HEK293 (cell line): ENCODE results near the gene LIN7A.

Experiments
- CTCF ChIA-PET: fragments of 350-600 bp; formaldehyde crosslinking; extraction: SDS; loops from one replicate; lab custom pipeline; 2021; ENCODE audit warnings: antibody characterized with exemption; lab: Yijun Ruan, JAX
- POLR2A ChIA-PET: fragments of 300-600 bp; formaldehyde crosslinking; extraction: SDS; loops from one replicate; lab custom pipeline; 2020; ENCODE audit warnings: antibody characterized with exemption, inconsistent platforms; lab: Yijun Ruan, JAX
- H3K27ac ChIP-seq: fragments of 200-500 bp; sonication (Bioruptor generic); 2 replicates; pipeline ENCODE4 v1.5.1; 2014; ENCODE audit warnings: low read depth, low read length, control low read depth, inconsistent platforms; ENCODE audit errors: extremely low read depth
- H3K36me3 ChIP-seq, 2 experiments: fragments of 200-500 bp in 1 of 2; sonication (Bioruptor generic) in 1 of 2; 1 replicate in 1 of 2; 2 replicates in 1 of 2; pipeline ENCODE4 v1.5.1; 2014 to 2017; ENCODE audit warnings: inconsistent platforms in 2 of 2, low read length in 2 of 2; ENCODE audit not compliant: control insufficient read depth in 2 of 2, insufficient read depth in 1 of 2
- H3K4me1 ChIP-seq: fragments of 200-500 bp; sonication (Bioruptor generic); 2 replicates; pipeline ENCODE4 v1.5.1; 2014; ENCODE audit warnings: mild to moderate bottlenecking, low read length, inconsistent platforms; ENCODE audit not compliant: control insufficient read depth, insufficient read depth
- H3K4me3 ChIP-seq: 2 replicates; pipeline ENCODE4 v1.5.1; 2011; ENCODE audit warnings: low read depth, mild to moderate bottlenecking, control low read depth, low read length, moderate library complexity
- H3K9me3 ChIP-seq: fragments of 200-500 bp; sonication (Bioruptor generic); 2 replicates; pipeline ENCODE4 v1.5.1; 2014; ENCODE audit warnings: low read depth, low read length, inconsistent platforms; ENCODE audit not compliant: control insufficient read depth, insufficient read depth
- GLIS1 ChIP-seq: fragments of 450-650 bp; formaldehyde crosslinking; IDR thresholded peaks from 2 replicates; pipeline ENCODE4 v1.5.1; 2016; ENCODE audit warnings: missing biosample characterization, missing genetic modification characterization
- HOXD13 ChIP-seq: sonication (generic); formaldehyde crosslinking; IDR thresholded peaks from 2 replicates; pipeline ENCODE4 v1.8.0; 2022; ENCODE audit warnings: missing genetic modification reagents, borderline replicate concordance
- SCRT2 ChIP-seq: fragments of 450-650 bp; formaldehyde crosslinking; IDR thresholded peaks from 2 replicates; pipeline ENCODE4 v1.5.1; 2016; ENCODE audit warnings: missing biosample characterization, missing genetic modification characterization
- ZFP3 ChIP-seq: fragments of 450-650 bp; formaldehyde crosslinking; IDR thresholded peaks from 2 replicates; pipeline ENCODE4 v1.5.1; 2016; ENCODE audit warnings: low read depth, missing biosample characterization, missing genetic modification characterization
- ZNF175 ChIP-seq: fragments of 450-650 bp; formaldehyde crosslinking; IDR thresholded peaks from 2 replicates; pipeline ENCODE4 v1.5.1; 2016; ENCODE audit warnings: missing biosample characterization, missing genetic modification characterization
- ZNF221 ChIP-seq: fragments of 450-650 bp; formaldehyde crosslinking; IDR thresholded peaks from 2 replicates; pipeline ENCODE4 v1.5.1; 2017; ENCODE audit warnings: missing biosample characterization, missing genetic modification characterization, borderline replicate concordance
- ZNF341 ChIP-seq: fragments of 450-650 bp; formaldehyde crosslinking; IDR thresholded peaks from 2 replicates; pipeline ENCODE4; 2016; ENCODE audit warnings: low read depth, missing biosample characterization, missing genetic modification characterization
- ZNF664 ChIP-seq: fragments of 450-650 bp; formaldehyde crosslinking; IDR thresholded peaks from 2 replicates; pipeline ENCODE4 v1.5.1; 2016; ENCODE audit warnings: missing biosample characterization, missing genetic modification characterization
- ZNF777 ChIP-seq: fragments of 450-650 bp; formaldehyde crosslinking; IDR thresholded peaks from 2 replicates; pipeline ENCODE4 v1.5.1; 2017; ENCODE audit warnings: missing biosample characterization, missing genetic modification characterization, borderline replicate concordance
- TF ChIP-seq, protein P1 (sequence below): fragments of 450-650 bp; formaldehyde crosslinking; IDR thresholded peaks from 2 replicates; pipeline ENCODE4 v1.5.0; 2017; ENCODE audit warnings: missing biosample characterization, missing genetic modification characterization, borderline replicate concordance
- TF ChIP-seq, protein P2 (sequence below): fragments of 450-650 bp; formaldehyde crosslinking; IDR thresholded peaks from 2 replicates; pipeline ENCODE4 v1.5.1; 2016; ENCODE audit warnings: missing biosample characterization, missing genetic modification characterization
- TF ChIP-seq, protein P3 (sequence below): fragments of 450-650 bp; formaldehyde crosslinking; IDR thresholded peaks from 2 replicates; pipeline ENCODE4 v1.5.1; 2016; ENCODE audit warnings: missing biosample characterization, missing genetic modification characterization
- TF ChIP-seq, protein P4 (sequence below): fragments of 450-650 bp; formaldehyde crosslinking; conservative IDR thresholded peaks from 2 replicates; pipeline ENCODE4 v1.5.1; 2016; ENCODE audit warnings: low read depth, missing biosample characterization, missing genetic modification characterization
- TF ChIP-seq, protein P5 (sequence below): fragments of 450-650 bp; formaldehyde crosslinking; IDR thresholded peaks from 2 replicates; pipeline ENCODE4 v1.5.1; 2016; ENCODE audit warnings: missing biosample characterization, missing genetic modification characterization
- TF ChIP-seq, protein P6 (sequence below): fragments of 450-650 bp; formaldehyde crosslinking; IDR thresholded peaks from 2 replicates; pipeline ENCODE4 v1.5.1; 2017; ENCODE audit warnings: missing biosample characterization, missing genetic modification characterization
- TF ChIP-seq, protein P7 (sequence below): fragments of 450-650 bp; formaldehyde crosslinking; IDR thresholded peaks from 2 replicates; pipeline ENCODE4 v1.5.1; 2016; ENCODE audit warnings: missing biosample characterization, missing genetic modification characterization

Gene LIN7A

DNA sequence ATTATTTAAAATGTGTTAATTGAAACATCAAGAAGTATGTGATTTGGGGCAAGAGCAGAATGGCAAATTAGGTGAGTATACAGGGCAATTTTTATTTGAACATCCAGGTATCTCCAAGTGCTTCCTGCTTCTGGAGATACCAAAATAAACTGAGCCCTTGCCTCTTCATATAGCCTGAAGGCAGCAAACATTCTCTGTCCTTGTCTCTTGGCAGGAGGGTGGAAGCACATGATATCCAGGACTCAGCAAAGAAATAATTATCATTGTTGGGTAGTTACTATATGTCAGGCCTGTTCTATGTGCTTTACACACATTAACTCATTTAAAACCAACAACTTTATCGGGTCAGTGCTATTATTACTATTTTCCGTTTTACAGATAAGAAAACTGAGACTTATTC is 12.5 kb downstream of the LIN7A start (continued):
- TF ChIP-seq, protein P1, sequence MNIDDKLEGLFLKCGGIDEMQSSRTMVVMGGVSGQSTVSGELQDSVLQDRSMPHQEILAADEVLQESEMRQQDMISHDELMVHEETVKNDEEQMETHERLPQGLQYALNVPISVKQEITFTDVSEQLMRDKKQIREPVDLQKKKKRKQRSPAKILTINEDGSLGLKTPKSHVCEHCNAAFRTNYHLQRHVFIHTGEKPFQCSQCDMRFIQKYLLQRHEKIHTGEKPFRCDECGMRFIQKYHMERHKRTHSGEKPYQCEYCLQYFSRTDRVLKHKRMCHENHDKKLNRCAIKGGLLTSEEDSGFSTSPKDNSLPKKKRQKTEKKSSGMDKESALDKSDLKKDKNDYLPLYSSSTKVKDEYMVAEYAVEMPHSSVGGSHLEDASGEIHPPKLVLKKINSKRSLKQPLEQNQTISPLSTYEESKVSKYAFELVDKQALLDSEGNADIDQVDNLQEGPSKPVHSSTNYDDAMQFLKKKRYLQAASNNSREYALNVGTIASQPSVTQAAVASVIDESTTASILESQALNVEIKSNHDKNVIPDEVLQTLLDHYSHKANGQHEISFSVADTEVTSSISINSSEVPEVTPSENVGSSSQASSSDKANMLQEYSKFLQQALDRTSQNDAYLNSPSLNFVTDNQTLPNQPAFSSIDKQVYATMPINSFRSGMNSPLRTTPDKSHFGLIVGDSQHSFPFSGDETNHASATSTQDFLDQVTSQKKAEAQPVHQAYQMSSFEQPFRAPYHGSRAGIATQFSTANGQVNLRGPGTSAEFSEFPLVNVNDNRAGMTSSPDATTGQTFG = no peak
- no peak for TF ChIP-seq ZNF175 (tag by site-specific recombination)
- TF ChIP-seq, protein P2, sequence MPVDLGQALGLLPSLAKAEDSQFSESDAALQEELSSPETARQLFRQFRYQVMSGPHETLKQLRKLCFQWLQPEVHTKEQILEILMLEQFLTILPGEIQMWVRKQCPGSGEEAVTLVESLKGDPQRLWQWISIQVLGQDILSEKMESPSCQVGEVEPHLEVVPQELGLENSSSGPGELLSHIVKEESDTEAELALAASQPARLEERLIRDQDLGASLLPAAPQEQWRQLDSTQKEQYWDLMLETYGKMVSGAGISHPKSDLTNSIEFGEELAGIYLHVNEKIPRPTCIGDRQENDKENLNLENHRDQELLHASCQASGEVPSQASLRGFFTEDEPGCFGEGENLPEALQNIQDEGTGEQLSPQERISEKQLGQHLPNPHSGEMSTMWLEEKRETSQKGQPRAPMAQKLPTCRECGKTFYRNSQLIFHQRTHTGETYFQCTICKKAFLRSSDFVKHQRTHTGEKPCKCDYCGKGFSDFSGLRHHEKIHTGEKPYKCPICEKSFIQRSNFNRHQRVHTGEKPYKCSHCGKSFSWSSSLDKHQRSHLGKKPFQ = no peak
- TF ChIP-seq, protein P3, sequence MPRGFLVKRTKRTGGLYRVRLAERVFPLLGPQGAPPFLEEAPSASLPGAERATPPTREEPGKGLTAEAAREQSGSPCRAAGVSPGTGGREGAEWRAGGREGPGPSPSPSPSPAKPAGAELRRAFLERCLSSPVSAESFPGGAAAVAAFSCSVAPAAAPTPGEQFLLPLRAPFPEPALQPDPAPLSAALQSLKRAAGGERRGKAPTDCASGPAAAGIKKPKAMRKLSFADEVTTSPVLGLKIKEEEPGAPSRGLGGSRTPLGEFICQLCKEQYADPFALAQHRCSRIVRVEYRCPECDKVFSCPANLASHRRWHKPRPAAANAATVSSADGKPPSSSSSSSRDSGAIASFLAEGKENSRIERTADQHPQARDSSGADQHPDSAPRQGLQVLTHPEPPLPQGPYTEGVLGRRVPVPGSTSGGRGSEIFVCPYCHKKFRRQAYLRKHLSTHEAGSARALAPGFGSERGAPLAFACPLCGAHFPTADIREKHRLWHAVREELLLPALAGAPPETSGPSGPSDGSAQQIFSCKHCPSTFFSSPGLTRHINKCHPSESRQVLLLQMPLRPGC (tag by site-specific recombination) = no peak

DNA sequence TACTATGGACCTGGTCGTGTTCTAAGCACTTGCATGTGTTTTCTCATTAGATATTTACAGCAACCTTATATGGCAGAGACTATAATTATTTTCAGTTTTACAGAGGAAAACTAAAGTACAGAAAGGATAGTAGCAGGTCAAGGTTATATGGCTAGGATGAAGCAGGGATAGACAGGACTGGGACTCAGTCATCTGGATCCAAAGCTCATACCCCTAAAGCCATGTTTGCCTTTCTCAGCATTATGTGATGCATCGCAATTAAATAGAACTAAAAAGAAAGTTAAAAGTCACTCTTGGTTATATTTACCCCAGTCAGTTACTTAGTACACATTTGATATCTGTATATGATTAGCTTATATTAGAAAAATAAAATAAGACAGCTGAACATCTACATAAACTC is 13.3 kb downstream of the LIN7A start:
- Histone ChIP-seq H3K27ac (no peak overlapping the region), H3K4me1 (no peaks in the 10 kb centered on the region), H3K4me3 (no peak overlapping the region), H3K36me3 (no peaks in the 10 kb centered on the region), H3K9me3 (no peaks in the 10 kb centered on the region)
- ChIA-PET CTCF (no interaction called here), POLR2A (no interaction called here)
- no peak for TF ChIP-seq GLIS1 (tag by site-specific recombination)
- no peak for TF ChIP-seq ZNF221 (tag by site-specific recombination)
- TF ChIP-seq ZNF175 (tag by site-specific recombination) = no peak
- TF ChIP-seq, protein P4, sequence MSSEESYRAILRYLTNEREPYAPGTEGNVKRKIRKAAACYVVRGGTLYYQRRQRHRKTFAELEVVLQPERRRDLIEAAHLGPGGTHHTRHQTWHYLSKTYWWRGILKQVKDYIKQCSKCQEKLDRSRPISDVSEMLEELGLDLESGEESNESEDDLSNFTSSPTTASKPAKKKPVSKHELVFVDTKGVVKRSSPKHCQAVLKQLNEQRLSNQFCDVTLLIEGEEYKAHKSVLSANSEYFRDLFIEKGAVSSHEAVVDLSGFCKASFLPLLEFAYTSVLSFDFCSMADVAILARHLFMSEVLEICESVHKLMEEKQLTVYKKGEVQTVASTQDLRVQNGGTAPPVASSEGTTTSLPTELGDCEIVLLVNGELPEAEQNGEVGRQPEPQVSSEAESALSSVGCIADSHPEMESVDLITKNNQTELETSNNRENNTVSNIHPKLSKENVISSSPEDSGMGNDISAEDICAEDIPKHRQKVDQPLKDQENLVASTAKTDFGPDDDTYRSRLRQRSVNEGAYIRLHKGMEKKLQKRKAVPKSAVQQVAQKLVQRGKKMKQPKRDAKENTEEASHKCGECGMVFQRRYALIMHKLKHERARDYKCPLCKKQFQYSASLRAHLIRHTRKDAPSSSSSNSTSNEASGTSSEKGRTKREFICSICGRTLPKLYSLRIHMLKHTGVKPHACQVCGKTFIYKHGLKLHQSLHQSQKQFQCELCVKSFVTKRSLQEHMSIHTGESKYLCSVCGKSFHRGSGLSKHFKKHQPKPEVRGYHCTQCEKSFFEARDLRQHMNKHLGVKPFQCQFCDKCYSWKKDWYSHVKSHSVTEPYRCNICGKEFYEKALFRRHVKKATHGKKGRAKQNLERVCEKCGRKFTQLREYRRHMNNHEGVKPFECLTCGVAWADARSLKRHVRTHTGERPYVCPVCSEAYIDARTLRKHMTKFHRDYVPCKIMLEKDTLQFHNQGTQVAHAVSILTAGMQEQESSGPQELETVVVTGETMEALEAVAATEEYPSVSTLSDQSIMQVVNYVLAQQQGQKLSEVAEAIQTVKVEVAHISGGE (tag by site-specific recombination) = no peak
- TF ChIP-seq HOXD13 (CRISPR knock-in tag) = no peak
- no peak for TF ChIP-seq ZNF664 (tag by site-specific recombination)
- TF ChIP-seq ZFP3 (tag by site-specific recombination) = no peak
- TF ChIP-seq, protein P5, sequence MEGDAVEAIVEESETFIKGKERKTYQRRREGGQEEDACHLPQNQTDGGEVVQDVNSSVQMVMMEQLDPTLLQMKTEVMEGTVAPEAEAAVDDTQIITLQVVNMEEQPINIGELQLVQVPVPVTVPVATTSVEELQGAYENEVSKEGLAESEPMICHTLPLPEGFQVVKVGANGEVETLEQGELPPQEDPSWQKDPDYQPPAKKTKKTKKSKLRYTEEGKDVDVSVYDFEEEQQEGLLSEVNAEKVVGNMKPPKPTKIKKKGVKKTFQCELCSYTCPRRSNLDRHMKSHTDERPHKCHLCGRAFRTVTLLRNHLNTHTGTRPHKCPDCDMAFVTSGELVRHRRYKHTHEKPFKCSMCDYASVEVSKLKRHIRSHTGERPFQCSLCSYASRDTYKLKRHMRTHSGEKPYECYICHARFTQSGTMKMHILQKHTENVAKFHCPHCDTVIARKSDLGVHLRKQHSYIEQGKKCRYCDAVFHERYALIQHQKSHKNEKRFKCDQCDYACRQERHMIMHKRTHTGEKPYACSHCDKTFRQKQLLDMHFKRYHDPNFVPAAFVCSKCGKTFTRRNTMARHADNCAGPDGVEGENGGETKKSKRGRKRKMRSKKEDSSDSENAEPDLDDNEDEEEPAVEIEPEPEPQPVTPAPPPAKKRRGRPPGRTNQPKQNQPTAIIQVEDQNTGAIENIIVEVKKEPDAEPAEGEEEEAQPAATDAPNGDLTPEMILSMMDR (tag by site-specific recombination) = no peak

DNA sequence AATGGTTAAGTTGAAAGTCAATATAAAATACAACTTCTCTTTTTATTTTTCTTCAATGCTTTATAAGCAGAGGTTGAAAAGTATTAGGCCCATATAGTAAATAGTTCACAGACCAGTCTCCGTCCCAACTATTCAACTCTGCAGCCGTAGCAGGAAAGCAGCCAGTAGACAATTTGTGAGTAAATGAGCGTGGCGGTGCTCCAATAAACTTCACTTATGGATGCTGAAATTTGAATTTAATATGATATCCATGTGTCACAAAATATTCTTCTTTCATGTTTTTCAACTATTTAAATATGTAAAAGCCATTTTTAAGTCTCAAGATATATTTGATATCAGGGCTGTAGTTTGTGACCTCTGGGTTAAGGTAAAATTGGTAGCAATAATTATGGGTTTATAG is 17.7 kb downstream of the LIN7A start:
- H3K4me1 ChIP-seq = no peaks in the 10 kb centered on the region
- H3K9me3 ChIP-seq = no peaks in the 10 kb centered on the region
- no peak overlapping the region for H3K27ac ChIP-seq
- POLR2A ChIA-PET = no interaction called here
- no peak overlapping the region for H3K4me3 ChIP-seq
- CTCF ChIA-PET = no interaction called here
- no peaks in the 10 kb centered on the region for H3K36me3 ChIP-seq
- TF ChIP-seq ZNF341 = no peak
- TF ChIP-seq, protein P6, sequence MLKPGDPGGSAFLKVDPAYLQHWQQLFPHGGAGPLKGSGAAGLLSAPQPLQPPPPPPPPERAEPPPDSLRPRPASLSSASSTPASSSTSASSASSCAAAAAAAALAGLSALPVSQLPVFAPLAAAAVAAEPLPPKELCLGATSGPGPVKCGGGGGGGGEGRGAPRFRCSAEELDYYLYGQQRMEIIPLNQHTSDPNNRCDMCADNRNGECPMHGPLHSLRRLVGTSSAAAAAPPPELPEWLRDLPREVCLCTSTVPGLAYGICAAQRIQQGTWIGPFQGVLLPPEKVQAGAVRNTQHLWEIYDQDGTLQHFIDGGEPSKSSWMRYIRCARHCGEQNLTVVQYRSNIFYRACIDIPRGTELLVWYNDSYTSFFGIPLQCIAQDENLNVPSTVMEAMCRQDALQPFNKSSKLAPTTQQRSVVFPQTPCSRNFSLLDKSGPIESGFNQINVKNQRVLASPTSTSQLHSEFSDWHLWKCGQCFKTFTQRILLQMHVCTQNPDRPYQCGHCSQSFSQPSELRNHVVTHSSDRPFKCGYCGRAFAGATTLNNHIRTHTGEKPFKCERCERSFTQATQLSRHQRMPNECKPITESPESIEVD (tag by site-specific recombination) = no peak
- TF ChIP-seq SCRT2 = no peak
- TF ChIP-seq, protein P7, sequence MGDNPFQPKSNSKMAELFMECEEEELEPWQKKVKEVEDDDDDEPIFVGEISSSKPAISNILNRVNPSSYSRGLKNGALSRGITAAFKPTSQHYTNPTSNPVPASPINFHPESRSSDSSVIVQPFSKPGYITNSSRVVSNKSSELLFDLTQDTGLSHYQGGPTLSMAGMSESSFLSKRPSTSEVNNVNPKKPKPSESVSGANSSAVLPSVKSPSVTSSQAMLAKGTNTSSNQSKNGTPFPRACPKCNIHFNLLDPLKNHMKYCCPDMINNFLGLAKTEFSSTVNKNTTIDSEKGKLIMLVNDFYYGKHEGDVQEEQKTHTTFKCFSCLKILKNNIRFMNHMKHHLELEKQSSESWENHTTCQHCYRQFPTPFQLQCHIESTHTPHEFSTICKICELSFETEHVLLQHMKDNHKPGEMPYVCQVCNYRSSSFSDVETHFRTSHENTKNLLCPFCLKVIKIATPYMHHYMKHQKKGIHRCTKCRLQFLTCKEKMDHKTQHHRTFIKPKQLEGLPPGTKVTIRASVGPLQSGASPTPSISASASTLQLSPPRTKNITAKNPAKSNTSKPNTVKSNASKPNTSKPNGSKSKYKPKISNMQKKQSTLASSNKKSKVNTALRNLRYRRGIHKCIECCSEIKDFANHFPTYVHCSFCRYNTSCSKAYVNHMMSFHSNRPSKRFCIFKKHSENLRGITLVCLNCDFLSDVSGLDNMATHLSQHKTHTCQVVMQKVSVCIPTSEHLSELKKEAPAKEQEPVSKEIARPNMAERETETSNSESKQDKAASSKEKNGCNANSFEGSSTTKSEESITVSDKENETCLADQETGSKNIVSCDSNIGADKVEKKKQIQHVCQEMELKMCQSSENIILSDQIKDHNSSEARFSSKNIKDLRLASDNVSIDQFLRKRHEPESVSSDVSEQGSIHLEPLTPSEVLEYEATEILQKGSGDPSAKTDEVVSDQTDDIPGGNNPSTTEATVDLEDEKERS (tag by site-specific recombination) = no peak
- no peak for TF ChIP-seq ZNF777 (tag by site-specific recombination)
